Measurements from ENCODE around the gene DPP9.

DNA sequence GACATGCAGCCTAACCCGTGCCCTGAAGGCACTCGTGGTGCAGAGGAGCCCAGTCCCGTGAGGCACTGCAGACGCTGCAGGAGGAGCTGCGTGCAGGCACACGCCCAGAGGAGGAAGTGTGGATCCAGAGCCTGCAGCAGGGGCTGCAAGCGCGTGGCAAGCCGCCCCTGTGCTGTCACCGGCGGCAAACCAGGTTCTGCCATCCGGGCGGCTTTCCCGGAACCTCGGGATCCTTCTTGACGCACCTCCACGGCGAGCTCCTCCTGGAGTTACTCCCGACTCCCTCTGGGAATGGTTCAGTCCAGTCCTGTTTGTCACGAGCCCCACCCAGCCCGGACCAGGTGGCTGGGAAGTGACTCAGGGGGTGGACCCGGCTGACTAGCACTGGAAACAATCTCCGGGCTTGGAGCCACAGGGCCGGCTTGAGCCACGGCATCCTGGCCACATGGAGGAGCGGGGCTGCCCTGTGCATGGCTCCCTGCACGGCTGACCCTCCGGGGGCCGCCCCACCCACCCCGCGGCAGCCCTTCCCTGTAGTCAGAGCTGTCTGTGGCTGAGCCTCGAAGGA, 10.2 kb downstream of the DPP9 start:
- TF ChIP-seq, protein P1, sequence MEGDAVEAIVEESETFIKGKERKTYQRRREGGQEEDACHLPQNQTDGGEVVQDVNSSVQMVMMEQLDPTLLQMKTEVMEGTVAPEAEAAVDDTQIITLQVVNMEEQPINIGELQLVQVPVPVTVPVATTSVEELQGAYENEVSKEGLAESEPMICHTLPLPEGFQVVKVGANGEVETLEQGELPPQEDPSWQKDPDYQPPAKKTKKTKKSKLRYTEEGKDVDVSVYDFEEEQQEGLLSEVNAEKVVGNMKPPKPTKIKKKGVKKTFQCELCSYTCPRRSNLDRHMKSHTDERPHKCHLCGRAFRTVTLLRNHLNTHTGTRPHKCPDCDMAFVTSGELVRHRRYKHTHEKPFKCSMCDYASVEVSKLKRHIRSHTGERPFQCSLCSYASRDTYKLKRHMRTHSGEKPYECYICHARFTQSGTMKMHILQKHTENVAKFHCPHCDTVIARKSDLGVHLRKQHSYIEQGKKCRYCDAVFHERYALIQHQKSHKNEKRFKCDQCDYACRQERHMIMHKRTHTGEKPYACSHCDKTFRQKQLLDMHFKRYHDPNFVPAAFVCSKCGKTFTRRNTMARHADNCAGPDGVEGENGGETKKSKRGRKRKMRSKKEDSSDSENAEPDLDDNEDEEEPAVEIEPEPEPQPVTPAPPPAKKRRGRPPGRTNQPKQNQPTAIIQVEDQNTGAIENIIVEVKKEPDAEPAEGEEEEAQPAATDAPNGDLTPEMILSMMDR (conservative IDR thresholded peaks at IDR 0.05 in 1 of 2, IDR thresholded peaks at IDR 0.05 in 1 of 2; ENCODE audit: low read depth in 1 of 2, low read length in 2 of 2), result no peak
- no peak for TF ChIP-seq EZH2 (IDR thresholded peaks at IDR 0.05; ENCODE audit: low read length, missing control alignments)
